Loucy (cell line): ENCODE results near the gene NAV2.

ENCODE experiments used
- H2AFZ ChIP-seq: fragments of 200-600 bp; sonication (generic); 2 replicates; pipeline ENCODE4 v1.6.0; 2016; ENCODE audit warnings: antibody characterized with exemption, mild to moderate bottlenecking, low read length, moderate library complexity
- H3F3A ChIP-seq: fragments of 200-600 bp; 2 replicates; pipeline ENCODE4 v1.6.0; 2016; ENCODE audit warnings: antibody characterized with exemption, low read depth, mild to moderate bottlenecking
- H3K27me3 ChIP-seq: fragments of 200-600 bp; sonication (generic); 2 replicates; pipeline ENCODE4 v1.6.1; 2014; ENCODE audit warnings: low read length, mild to moderate bottlenecking; ENCODE audit not compliant: insufficient read depth, poor library complexity, severe bottlenecking
- H3K36me3 ChIP-seq: fragments of 200-600 bp; sonication (generic); 2 replicates; pipeline ENCODE4 v1.6.1; 2016; ENCODE audit warnings: low read length; ENCODE audit not compliant: insufficient read depth
- H3K4me1 ChIP-seq: fragments of 200-600 bp; sonication (generic); 2 replicates; pipeline ENCODE4 v1.5.1; 2014; ENCODE audit warnings: low read length, mild to moderate bottlenecking; ENCODE audit not compliant: insufficient read depth, poor library complexity, severe bottlenecking
- H3K4me2 ChIP-seq: fragments of 200-600 bp; sonication (generic); 2 replicates; pipeline ENCODE4 v1.6.0; 2014; ENCODE audit warnings: antibody characterized with exemption, low read length, low read depth, mild to moderate bottlenecking; ENCODE audit not compliant: poor library complexity, severe bottlenecking
- H3K4me3 ChIP-seq: fragments of 200-600 bp; sonication (generic); 2 replicates; pipeline ENCODE4 v1.5.1; 2014; ENCODE audit warnings: low read length, mild to moderate bottlenecking, mixed read lengths; ENCODE audit not compliant: poor library complexity, severe bottlenecking
- H3K79me2 ChIP-seq: fragments of 200-600 bp; sonication (generic); 2 replicates; pipeline ENCODE4 v1.6.1; 2014; ENCODE audit warnings: low read length; ENCODE audit not compliant: insufficient read depth
- H3K9ac ChIP-seq: fragments of 200-600 bp; sonication (generic); 2 replicates; pipeline ENCODE4 v1.6.0; 2014; ENCODE audit warnings: mild to moderate bottlenecking, low read depth, low read length, moderate library complexity; ENCODE audit not compliant: poor library complexity, severe bottlenecking
- H3K9me2 ChIP-seq: fragments of 200-600 bp; sonication (generic); replicated peaks from 2 replicates; pipeline ENCODE4 v1.6.1; 2016; ENCODE audit warnings: low read depth, low read length, mixed read lengths
- H3K9me3 ChIP-seq: fragments of 200-600 bp; sonication (generic); 2 replicates; pipeline ENCODE4 v1.6.1; 2014; ENCODE audit warnings: mild to moderate bottlenecking, antibody characterized with exemption, low read length, low read depth; ENCODE audit not compliant: insufficient read depth
- H4K20me1 ChIP-seq: fragments of 200-600 bp; sonication (generic); 2 replicates; pipeline ENCODE4 v1.6.0; 2014; ENCODE audit warnings: antibody characterized with exemption, low read length, mild to moderate bottlenecking; ENCODE audit not compliant: insufficient read depth, poor library complexity, severe bottlenecking
- EZH2phosphoT487 ChIP-seq: fragments of 200-600 bp; IDR thresholded peaks from 2 replicates; pipeline ENCODE4 v1.6.1; 2018; ENCODE audit warnings: antibody characterized with exemption, mild to moderate bottlenecking, moderate library complexity, borderline replicate concordance
- TF ChIP-seq, protein P1 (sequence below): fragments of 200-600 bp; sonication (generic); conservative IDR thresholded peaks from 2 replicates; pipeline ENCODE4 v1.5.1; 2014; ENCODE audit warnings: mild to moderate bottlenecking, antibody characterized with exemption, low read length

The NAV2 gene

DNA sequence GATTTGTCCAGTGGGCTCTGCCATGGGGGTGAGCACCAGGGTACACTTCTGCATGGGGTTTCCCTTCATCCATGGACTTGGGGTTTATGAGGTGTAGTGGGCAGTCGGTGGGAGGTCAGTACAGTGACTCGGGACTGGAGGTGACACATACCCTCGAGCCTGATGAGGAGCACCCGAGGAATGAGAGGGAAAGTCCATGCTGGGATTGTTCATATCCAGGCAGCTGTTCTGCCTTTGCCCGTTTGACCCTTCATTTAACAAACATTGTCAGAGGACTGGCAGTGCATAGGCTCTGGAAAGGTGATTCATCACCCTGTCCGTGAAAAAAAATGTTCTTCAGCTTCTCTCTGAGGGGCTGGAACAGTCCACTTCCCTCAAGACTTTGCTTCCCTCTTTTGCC lies 2.7 kb downstream of the NAV2 start:
- Histone ChIP-seq H3K4me2 (no peak overlapping the region), H3K79me2 (no peaks in the 10 kb centered on the region), H3K9ac (no peak overlapping the region), H3K27me3 (no peaks in the 10 kb centered on the region), H3K9me2 (no peaks in the 10 kb centered on the region), H3K9me3 (no peaks in the 10 kb centered on the region), H3F3A (no peaks in the 10 kb centered on the region), H3K4me3 (no peak overlapping the region), H3K4me1 (no peaks in the 10 kb centered on the region), H4K20me1 (no peaks in the 10 kb centered on the region), H3K36me3 (no peaks in the 10 kb centered on the region), H2AFZ (no peak overlapping the region)
- no peak for TF ChIP-seq EZH2phosphoT487
- TF ChIP-seq, protein P1, sequence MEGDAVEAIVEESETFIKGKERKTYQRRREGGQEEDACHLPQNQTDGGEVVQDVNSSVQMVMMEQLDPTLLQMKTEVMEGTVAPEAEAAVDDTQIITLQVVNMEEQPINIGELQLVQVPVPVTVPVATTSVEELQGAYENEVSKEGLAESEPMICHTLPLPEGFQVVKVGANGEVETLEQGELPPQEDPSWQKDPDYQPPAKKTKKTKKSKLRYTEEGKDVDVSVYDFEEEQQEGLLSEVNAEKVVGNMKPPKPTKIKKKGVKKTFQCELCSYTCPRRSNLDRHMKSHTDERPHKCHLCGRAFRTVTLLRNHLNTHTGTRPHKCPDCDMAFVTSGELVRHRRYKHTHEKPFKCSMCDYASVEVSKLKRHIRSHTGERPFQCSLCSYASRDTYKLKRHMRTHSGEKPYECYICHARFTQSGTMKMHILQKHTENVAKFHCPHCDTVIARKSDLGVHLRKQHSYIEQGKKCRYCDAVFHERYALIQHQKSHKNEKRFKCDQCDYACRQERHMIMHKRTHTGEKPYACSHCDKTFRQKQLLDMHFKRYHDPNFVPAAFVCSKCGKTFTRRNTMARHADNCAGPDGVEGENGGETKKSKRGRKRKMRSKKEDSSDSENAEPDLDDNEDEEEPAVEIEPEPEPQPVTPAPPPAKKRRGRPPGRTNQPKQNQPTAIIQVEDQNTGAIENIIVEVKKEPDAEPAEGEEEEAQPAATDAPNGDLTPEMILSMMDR = no peak

DNA sequence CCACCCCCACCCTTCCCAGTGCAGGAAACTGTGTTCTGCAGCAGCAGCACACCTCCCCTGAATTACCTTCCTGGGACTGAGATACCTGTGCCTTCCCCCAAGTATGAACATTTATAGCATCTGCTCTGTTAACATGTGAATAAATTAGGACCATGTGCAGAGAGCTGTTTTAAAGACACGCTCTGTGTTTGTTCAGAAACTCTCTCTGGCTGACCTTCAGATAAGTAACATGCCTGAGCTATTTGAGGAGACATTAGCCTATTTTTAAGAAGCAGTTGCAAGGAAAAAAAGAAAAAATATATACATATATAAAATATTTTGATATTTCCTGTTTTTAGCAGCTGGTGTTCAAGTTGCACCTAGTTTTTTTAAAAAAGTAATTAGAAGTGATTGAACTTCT lies 5.4 kb downstream of the NAV2 start:
- TF ChIP-seq, protein P1 = no peak
- TF ChIP-seq EZH2phosphoT487 = no peak
- H4K20me1 ChIP-seq = no peaks in the 10 kb centered on the region
- no peaks in the 10 kb centered on the region for H3K36me3 ChIP-seq
- H3K4me3 ChIP-seq = no peak overlapping the region
- H3K9me3 ChIP-seq = no peaks in the 10 kb centered on the region
- H2AFZ ChIP-seq = no peak overlapping the region
- no peaks in the 10 kb centered on the region for H3K27me3 ChIP-seq
- no peak overlapping the region for H3K4me2 ChIP-seq
- H3F3A ChIP-seq = no peaks in the 10 kb centered on the region
- no peaks in the 10 kb centered on the region for H3K9me2 ChIP-seq
- H3K79me2 ChIP-seq = no peaks in the 10 kb centered on the region
- H3K9ac ChIP-seq = no peak overlapping the region
- peaks cover 6% of the 10 kb centered on the region for H3K4me1 ChIP-seq

DNA sequence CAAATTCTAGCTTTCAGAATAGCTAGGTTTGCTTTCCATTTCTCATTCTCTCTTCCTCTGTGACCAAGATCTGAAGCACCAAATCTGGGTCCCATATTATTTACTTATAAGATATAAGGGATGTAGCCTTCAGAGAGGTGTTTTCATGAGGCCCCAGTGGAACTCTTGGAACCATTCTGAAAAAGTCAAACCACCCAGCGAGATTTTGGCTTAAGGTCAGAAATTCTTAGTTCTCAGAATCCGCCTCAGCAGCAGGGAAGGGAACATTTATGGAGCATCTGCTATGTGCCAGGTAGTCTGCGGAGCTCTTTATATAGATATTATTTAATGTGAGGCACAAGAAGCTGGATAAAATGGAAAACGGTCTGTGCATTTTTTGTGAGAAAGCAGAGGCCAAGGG lies 6.3 kb downstream of the NAV2 start:
- H3K4me2 ChIP-seq = no peak overlapping the region
- H3K27me3 ChIP-seq = no peaks in the 10 kb centered on the region
- no peak for TF ChIP-seq EZH2phosphoT487
- TF ChIP-seq, protein P1 = no peak
- H3K4me1 ChIP-seq = peaks cover 15% of the 10 kb centered on the region
- no peak overlapping the region for H2AFZ ChIP-seq
- no peaks in the 10 kb centered on the region for H3F3A ChIP-seq
- no peaks in the 10 kb centered on the region for H3K79me2 ChIP-seq
- no peaks in the 10 kb centered on the region for H3K36me3 ChIP-seq
- no peak overlapping the region for H3K9ac ChIP-seq
- H3K9me2 ChIP-seq = no peaks in the 10 kb centered on the region
- no peaks in the 10 kb centered on the region for H4K20me1 ChIP-seq
- H3K4me3 ChIP-seq = no peak overlapping the region
- H3K9me3 ChIP-seq = no peaks in the 10 kb centered on the region
